HG03108 (cell line): ENCODE measurements around the gene LARP1.
"Not testable (repeated sequence)": the region's sequence is repeated elsewhere in the genome, so short reads cannot be mapped to it uniquely, and the experiment has no call there.

Experiments
- ATAC-seq: cut with Tn5 transposase; IDR thresholded peaks from one replicate; pipeline ENCODE4 v1.9.1; 2021; ENCODE audit warnings: moderate library complexity; ENCODE audit not compliant: unreplicated experiment

The LARP1 gene

DNA sequence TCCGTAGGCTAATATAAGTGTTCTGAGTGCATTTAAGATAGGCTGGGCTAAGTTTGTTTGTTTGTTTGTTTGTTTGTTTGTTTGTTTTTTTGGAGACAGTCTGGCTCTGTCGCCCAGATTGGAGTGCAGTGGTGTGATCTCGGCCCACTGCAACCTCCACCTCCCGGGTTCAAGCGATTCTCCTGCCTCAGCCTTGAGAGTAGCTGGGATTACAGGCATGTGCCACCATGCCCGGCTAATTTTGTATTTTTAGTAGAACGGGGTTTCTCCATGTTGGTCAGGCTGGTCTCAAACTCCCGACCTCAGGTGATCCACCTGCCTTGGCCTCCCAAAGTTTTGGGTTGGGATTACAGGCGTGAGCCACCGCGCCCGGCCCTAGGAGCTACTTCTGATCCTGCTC is 4.7 kb downstream of the LARP1 start:
- not testable (repeated sequence) for ATAC-seq

DNA sequence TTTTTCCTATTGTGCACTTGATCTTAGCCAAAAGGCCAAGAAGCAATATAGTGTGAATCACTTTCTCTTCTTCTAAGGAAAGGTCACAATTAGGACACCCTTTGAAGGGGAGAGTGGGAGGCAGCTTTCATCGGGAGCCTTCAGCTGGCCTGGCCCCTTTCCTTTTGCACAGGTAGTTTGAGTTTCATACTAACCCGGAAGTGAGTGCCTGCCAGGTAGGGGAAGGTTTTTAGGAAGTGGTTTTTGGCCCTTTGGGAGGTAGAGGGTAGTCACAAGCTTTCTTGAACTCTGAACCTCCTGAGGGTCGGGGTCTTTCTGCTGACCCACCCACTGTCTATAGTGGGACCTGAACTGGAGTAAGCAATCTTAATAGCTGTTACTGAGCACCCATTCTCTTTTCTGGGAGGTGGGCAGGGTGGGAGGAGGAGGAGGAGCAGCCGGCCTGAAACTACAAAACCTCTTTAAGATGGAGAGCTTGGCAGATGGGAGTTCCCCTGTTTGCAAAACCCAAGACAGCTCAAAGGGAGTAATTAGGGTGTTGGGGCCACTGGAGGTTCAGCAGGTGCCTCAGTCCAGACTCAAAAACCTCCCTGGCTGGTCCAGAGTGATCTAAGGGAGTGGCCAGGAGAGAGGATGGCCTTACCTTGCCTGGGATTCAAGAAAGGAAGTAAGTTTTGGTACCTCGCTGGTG is 6.0 kb downstream of the LARP1 start:
- peak; percentile 30 for ATAC-seq

DNA sequence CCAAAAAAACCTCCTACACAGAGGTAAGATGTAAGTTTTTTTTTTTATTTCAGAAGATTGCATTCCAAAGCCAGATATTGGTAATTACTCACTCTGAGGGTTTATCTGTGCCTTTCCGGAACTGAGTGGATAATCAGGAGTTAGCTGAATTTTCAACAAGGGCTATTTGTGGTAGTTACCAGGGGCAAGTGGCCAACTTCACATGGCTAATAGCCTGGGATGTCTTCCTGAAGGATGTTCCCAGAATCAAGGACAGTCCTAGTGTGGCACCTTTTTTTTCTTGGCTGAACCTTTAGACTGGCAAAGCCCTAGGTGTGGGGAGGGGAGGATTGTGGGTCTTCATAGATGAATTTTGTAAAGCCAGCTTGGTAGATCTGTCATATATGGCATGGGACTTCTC is 7.1 kb downstream of the LARP1 start:
- ATAC-seq = no peak

DNA sequence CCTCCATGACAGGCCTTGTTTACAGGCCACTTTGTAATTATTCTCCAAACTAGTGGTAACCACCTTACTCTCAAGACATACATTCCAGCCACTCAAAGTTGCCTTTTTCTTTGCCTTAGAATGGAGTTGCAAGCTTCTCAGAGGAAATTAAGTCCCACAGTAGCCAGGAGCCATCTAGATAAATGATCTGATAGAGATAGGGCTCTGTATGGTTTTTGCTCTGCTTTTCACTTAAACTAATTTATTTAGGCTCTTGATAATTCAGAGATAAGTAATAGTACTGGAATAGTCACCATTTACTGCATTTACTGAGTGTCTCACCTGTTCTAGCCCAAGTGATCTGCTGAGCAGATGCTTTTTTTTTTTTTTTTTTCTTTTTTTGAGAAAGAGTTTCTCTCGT is 7.5 kb downstream of the LARP1 start:
- ATAC-seq = no peak

DNA sequence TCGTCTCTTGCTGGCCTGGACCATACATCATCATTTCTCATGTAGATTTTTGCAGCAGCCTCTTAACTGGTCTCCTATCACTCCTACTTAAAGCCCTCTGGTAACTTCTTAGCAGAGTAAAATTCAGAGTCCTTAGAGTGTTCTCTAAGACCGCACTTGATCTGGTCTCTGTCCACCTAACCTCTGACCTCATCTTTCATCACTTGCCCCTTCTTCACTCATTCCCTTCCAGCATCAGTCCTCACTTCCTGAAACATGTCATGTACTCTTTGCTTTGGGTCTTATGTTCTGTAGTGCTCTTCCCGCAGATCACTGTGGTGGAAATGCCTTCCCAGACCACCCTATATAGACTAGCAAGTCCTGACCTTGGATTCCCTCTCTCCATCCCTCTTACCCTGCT is 9.8 kb downstream of the LARP1 start:
- no peak for ATAC-seq

DNA sequence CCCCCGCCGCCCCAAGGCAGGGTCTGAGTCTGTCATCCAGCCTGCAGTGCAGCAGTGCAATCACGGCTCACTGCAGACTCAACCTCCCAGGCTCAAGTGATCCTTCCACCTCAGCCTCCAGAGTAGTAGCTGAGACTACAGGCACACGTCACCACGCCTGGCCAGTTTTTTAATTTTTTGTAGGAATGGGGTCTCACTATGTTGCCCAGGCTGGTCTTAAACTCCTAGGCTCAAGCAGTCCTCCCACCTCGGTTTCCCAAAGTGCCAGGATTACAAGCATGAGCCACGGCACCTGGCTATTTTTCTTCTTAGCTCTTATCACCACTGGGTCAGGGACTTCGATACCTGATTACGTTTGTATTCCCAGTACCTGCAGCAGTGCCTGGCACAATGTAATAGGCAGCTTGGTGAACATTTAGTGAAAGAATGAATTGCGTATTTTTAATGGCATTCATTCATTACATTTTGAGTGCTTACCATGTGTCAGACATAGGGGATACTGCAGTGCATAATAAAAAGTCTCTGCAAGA is 10.3 kb downstream of the LARP1 start:
- no peak for ATAC-seq

DNA sequence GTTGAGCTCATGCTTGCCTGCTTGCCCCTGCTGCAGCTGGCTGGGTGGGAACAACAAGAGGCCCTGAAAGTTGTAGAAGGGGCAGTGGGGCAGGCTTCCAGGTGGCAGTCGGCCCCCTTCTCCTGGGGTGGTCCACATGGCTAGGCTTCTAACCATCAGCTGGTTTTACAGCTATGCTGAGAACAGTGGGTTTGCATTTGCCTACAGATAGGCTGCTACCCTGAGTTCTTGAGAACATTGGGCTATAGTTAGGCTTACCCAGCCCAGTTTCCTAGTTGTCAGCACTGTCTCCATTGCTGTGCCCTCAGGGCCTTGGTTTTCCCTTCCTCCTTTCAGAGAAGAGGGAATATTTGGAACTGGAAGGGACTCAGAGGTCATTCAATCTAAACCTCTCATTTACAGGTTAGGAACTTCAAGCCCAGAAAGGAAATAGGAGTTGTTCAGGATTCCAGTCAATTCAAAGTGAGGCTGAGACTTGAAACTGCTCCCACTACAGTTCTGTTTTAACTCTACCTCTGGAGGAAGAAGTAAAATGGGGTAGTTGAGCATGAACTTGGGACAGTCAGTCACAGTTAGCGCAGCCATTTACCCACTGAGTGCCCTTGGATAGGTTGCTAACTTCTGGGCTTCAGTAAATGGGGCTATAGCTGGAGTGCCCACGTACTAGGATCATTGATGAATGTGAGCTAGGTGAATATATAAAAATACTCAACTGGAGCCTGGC is 11.5 kb downstream of the LARP1 start:
- no peak for ATAC-seq

DNA sequence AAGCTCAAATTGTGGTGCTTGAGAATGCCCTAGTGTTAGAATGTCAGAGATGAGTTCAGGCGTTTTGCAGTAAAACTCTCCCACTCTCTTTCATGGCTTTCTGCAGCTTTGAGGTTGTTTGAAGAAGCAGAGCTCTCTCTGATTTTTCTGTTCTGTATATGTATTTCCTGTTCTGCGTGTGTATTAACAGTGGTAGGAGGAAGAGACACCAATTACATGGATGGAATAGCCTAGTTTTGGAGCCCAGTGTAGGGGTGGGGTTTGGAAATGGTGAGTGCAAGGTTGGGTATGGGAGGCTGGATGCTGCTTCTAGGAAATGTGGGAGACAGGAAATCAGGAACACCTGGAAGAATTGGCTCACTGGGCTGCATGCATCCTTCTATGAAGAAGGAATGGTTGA is 12.4 kb downstream of the LARP1 start:
- no peak for ATAC-seq

DNA sequence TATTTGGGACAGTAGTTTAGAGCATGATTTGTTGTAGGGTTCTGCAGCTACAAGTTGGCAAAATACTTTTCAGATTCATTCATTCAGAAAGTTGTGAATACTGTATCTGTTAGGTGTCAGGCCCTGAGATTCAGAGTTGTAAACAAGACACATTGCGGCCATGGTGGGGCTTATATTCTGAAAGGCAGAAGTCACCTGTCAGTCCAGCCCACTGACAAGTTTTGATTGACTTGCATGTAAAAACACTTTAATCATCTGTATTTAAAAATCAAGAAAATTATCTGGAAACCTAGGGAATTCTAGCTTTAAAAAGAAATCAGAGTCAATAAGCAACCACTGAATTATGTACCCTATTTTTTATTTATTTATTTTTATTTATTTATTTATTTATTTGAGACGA is 13.0 kb downstream of the LARP1 start:
- no peak for ATAC-seq

DNA sequence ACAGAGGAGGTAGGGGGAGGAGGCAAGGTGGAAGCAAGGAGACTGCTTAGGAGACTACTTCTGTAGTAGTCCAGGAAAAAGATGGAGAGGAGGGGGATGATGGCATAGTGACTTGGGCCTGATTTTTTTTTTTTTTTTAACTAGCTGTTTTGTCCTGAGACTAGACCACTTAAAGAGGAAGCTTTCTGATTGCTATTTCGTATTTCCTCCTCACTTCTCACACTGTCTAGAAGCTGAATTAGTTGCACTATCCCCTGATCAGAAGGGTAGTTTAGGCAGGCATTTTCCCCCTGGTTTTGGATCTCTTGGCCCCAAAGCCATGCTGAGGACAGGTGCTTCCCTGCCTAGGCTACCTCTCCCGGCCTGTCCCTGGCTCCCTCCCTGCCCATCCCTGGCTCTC is 14.9 kb downstream of the LARP1 start:
- ATAC-seq = no peak

DNA sequence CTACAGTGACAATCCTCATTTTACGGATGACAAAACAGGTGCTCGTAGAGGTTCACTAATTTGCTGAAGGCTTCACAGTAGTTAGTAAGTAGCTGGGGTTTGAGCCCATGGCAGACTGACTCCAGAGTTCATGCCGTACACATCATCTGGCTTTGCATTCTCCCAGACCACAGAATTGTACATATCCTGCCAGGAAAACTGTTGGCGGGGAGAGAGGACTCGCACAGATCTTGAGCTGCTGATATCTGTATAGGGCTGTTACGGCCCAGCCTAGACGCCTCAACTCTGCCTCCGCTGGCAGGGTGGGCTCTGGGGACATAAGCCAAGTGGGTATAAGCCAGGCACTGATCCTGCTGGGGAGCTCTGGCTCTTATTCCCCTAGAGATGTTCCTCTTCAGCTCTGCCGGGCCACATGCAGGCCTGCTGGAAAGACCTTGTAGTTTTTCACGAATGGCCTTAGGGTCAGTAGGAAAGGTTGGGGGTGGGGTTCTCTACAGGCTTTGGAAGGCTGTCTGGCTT is 16.3 kb downstream of the LARP1 start:
- ATAC-seq = no peak

DNA sequence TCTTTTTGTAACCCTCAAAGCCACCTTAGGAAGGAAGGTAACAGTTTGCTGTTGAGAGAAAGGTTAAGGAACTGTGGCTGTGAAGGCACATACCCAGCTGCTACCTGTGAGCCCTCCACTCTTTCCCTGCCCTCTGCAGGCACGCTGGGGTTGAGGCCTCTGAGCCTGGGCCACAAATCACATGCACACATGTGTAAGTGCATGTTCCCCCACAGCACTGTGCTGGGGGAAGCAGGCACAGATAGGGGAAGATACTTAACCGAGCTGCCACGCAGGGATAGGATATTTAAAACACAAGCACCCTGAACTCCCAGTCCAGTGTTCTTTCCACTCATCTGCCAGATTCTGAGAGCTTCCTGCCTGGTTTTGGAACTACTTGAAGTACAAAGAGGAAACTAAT is 18.1 kb downstream of the LARP1 start:
- no peak for ATAC-seq

DNA sequence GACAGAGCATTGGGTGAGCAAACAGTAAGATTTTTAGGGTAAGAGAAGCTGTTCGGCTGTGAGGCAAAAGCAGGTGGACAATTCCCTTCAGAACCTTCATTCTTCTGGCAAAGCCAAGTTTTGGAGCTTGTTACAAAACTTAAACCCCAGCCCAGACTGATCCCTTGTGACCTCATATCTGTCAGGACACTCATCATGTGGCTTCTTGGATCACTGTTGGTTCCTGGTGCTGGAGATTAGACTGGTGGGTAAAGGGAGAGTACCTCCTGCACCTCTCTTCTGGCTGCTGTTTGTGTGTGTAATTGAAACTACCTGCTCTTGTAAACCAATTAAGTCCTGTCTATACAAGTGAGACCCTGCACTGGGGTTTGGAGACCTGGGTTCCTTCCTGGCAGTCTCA is 21.0 kb downstream of the LARP1 start:
- ATAC-seq = no peak

DNA sequence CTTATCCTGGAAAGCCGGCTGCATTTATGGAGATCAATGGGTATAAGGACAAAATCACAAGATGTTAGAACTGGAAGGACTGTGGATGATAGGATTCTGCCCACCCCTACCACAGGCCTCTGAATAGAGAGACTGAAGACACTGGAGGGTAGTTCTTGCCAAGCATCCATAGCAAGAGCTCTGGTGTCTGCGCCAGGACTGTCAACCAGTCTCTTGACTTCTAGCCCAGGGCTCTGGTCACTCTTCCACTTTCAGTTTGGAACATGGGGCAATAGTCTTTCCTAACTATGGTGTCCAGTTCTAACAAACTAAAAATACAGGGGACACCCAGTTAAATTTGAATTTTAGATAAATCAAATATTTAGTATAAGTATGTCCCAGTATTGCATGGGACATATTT is 23.4 kb downstream of the LARP1 start:
- ATAC-seq = no peak

DNA sequence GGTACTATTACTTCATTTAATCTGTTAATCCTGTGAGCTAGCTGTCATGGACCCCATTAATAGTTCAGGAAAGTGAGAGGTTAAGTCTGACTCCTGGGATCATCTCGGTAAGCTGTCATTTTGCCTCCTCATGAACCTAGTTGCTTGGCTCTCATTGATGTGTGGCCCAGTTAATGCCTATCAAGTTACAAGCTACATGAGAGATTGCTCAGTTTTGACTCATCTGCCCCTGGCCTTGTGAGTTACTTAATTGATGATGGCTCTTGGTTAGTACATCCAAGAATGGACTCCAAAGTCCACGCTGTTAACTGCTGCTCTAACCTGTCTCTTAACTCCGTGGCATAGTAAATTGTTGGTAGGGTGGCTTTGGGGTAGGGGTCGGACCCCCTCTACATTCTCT is 23.9 kb downstream of the LARP1 start:
- ATAC-seq = no peak

DNA sequence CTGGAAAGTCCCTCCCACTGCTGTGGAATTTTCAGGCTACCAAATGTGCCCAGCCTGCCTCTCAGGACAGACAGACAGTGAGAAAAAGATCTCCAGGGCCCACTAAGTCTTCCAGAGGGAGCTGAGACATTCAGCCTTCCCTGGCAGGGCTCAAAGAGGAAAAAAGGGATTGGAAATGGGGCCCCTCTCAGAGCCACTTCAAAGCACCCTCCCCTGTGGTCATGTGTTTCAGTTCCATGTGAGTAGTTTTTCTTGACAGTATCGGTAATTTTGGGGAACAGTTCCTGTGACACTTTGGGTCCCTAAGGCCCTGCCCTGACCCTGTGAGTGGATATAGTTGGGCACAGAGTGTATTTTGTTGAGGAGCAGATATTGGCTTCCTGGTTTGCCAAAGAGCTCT is 25.0 kb downstream of the LARP1 start:
- no peak for ATAC-seq

DNA sequence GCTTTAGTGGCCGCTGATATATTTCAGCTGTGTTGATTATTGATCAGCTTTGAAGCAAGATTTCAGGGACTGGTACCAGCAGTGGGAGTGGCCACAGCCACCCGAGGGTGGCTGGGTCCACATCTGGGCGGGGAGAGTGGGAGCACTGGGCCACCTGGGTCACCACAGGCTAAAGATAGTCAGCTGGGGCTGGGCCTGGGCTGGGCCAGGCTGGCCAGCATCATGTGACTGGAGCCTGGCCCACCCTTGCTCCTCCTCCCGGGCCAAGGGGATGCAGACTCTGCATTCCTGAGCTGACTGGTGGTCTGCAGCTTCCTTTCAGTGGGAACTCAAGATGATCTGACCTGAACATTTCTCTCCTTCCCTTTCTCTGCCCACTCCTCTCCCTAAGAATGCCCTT is 27.1 kb downstream of the LARP1 start:
- ATAC-seq = no peak

DNA sequence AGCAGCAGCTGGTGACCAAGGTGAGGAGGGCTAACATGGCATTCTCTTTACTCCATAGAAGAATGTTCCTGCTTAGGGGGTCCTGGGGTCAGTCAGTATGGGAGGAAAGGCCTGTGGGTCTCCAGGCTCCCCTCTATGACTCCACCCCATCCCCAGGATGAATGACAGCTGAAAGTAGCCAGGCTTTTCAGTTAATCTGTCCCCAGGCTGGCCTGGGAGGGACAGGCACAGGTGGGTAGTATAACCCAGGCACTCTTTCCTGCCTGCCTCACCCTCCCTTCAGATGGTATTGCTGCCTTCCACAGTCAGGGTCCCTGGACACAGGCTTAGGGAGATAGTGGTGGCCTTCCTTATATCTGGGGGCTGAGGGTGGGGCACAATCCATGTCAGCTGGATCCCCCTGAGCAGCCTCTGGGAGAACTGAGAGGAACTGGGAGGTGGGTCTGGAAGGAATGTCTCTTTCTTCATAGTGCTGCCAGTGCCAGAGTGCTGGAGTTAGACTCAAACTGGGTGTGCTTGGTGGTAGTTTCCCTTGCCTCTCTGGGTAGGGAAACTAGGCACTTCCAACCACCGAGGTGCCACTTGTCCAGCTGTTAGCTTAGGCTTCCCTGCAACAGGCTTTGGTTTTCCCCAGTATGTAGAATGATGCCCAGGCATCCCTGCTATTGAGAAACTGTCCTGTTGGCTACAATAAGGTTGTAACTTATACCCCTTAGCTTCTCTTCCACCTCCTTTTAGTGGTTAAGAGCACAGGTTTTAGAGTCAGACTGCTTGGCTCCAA is 27.8 kb downstream of the LARP1 start:
- ATAC-seq = no peak

DNA sequence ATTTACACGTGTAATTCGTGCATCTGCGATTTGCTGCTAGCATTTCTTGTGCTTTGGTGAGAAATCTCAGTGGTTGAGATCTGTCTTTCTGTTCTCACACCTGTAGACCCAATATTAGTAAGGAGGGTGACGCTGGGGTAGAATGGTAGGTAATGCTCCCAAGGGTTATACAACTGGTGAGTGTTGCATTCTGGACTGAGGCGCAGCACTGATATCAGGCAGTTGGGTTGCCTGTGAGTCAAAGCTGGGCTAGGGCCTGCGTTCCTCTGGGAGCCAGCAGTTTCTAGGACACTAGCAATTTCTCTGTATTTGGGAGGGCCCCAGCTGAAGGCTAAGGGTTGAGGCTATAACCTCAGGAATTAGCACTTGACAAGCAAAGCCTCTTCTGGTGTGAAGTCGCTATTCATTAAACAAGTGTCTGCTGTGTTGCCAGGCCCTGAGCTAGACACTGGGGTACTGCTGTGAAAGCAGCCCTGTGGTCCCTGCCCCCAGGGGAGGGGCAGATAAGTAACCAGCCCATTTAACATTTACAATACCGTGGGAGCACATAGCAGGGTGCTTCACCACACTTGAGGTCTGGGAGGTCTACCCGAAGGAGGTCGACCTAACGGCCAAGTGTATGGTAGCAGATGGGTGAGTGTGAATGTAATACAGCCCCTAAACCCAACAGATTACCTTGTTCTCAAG is 28.7 kb downstream of the LARP1 start:
- ATAC-seq = no peak

DNA sequence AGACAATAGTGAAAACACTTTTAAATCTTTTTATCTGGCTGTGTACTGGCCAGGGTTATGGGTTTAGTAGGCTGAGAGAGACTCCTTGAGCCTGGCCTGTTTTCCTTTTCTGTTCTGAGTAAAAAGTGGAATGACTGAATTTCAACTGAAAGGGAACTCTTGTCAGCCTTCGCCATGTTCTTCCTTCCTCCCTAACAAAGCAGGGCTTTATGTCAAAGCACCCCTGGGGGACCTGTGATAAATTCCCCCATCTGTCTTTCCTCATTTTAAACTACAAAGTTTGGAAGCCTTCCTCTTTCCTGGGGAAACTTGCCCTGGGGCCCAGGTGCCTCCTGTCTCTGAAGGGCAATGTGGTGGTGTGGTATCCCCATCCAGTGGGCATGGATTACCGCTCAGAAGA is 29.7 kb downstream of the LARP1 start:
- ATAC-seq = no peak

DNA sequence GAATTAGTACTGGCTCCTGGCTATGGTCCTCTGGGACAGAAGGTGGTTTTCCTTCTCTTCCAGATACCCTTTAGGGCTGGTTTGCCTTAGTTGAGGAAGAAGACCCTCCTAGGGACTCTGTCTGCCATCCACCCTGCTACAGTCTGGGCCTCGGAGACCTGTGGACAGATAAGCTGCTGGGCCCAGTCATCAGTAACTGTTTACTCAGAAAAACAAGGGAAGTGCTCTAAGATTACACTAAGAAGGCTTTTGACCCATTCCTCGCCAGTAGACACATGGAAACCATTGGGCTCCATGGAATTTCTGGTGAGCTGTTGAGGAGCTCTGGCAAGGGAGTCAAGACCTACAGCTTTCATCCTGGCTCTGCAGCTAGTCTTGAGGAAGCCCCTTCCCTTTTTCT is 31.2 kb downstream of the LARP1 start:
- no peak for ATAC-seq
